Measurements from ENCODE around the gene STRA8.

The STRA8 gene

DNA sequence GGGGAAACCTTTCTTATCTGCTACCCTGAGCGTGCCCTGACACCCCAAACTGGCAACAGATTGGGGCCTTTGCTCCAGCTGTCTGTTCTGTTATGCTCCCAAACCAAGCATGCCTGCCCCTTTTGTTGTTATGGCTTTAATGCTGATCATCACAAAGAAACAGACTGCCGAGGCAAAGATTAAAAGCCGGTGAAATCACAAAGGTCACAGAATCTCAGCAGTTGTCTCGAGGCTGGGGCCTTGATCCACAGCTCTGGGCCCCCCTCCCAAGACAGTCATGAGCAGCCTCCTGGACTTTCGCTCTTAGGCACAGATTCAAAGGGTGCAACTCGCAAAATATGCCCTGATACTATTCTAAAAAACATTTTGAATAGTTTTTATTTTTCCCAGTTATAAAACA is 65.6 kb downstream of the STRA8 start:
- H3K4me3 ChIP-seq (ENCODE audit: low read depth, low read length), result no peak overlapping the region
- TF ChIP-seq, protein P1, sequence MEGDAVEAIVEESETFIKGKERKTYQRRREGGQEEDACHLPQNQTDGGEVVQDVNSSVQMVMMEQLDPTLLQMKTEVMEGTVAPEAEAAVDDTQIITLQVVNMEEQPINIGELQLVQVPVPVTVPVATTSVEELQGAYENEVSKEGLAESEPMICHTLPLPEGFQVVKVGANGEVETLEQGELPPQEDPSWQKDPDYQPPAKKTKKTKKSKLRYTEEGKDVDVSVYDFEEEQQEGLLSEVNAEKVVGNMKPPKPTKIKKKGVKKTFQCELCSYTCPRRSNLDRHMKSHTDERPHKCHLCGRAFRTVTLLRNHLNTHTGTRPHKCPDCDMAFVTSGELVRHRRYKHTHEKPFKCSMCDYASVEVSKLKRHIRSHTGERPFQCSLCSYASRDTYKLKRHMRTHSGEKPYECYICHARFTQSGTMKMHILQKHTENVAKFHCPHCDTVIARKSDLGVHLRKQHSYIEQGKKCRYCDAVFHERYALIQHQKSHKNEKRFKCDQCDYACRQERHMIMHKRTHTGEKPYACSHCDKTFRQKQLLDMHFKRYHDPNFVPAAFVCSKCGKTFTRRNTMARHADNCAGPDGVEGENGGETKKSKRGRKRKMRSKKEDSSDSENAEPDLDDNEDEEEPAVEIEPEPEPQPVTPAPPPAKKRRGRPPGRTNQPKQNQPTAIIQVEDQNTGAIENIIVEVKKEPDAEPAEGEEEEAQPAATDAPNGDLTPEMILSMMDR (IDR thresholded peaks at IDR 0.05; ENCODE audit: insufficient read depth, low read depth, low read length, missing control alignments), result no peak
- no peak for DNase-seq (ENCODE audit: low read depth)

DNA sequence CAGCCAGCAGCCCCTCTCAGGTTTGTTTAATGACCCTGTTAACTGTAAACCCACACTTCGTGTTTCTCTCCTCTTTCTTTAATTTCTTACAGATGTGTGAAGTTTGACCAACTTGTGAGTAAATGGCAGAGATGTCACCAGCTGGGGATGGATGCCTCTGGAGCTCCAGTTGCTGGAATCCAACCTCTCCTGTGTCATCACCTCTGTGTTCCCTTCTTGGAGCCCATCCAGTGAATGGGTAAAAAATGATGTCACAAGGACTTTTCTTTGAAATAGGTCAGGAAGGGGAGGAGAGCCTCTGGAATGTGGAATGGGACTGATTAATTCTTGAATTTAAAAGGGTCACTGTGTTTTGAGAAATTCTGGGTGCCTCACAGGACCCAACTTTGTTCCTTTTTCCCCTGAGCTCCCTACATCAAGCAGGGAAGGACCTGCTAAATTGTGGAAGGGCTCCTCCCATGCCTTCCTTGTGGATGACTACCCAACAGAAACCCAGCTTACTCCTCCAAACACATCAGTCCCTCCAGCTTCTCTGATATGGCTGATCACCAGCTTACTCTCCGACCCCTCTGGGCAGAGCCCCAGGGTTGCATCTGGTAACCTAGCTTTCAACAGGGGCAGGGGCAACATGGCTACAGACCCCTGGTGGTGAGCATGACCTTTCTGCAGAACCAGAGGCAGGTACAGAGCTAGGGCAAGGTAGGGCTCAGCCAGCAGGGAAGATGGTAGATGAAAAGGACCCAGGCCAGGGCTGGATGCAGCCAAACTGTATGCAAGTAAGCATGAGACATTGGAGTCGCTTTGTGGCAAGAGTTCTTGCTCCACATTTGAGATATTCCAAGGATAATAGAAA is 67.5 kb downstream of the STRA8 start:
- no peak for DNase-seq (ENCODE audit: low read depth)
- no peak overlapping the region for H3K4me3 ChIP-seq (ENCODE audit: low read depth, low read length)
- TF ChIP-seq, protein P1 (IDR thresholded peaks at IDR 0.05; ENCODE audit: insufficient read depth, low read depth, low read length, missing control alignments), result no peak

Measured in GM12865 (cell line).